ENCODE results near the gene PLEKHA5.

GRCh38 chr12:19404242-19404880 lies 274.8 kb downstream of the PLEKHA5 start:
- TF ChIP-seq CTCF (IDR thresholded peaks at IDR 0.05) (no peak), POLR2A (IDR thresholded peaks at IDR 0.05) (no peak)

Data from body of pancreas (tissue), 4 donors.